CD1c-positive myeloid dendritic cell (primary cell): ENCODE results near the gene STKLD1.
"Not testable (repeated sequence)": the region's sequence is repeated elsewhere in the genome, so short reads cannot be mapped to it uniquely, and the experiment has no call there.

Source experiments
- DNase-seq: peaks from one replicate; pipeline ENCODE4 v3.0.0-alpha.2; 2016; ENCODE audit errors: extremely low spot score

Gene STKLD1

GRCh38 chr9:133443248-133443647 is 67.1 kb downstream of the STKLD1 start:
- DNase-seq, result no peak

GRCh38 chr9:133443982-133444381 is 67.8 kb downstream of the STKLD1 start:
- DNase-seq, result no peak

GRCh38 chr9:133445293-133445969 is 69.3 kb downstream of the STKLD1 start:
- no peak for DNase-seq

- DNase-seq, result no peak
Measured at GRCh38 chr9:133448487-133448972, 72.4 kb downstream of the STKLD1 start.

- DNase-seq, result no peak
Measured at GRCh38 chr9:133449760-133450159, 73.6 kb downstream of the STKLD1 start.

- DNase-seq, result not testable (repeated sequence)
Measured at GRCh38 chr9:133451865-133452264, 75.7 kb downstream of the STKLD1 start.

GRCh38 chr9:133452562-133452961 is 76.4 kb downstream of the STKLD1 start:
- DNase-seq, result no peak

- DNase-seq, result no peak
Measured at GRCh38 chr9:133453651-133454050, 77.5 kb downstream of the STKLD1 start.

GRCh38 chr9:133454325-133454724 is 78.2 kb downstream of the STKLD1 start:
- DNase-seq, result no peak

GRCh38 chr9:133454943-133455673 is 78.9 kb downstream of the STKLD1 start:
- DNase-seq, result no peak
